GM19043 (cell line): ENCODE measurements around the gene FUOM.
"Not testable (repeated sequence)": the region's sequence is repeated elsewhere in the genome, so short reads cannot be mapped to it uniquely, and the experiment has no call there.

ENCODE experiments used
- ATAC-seq: cut with Tn5 transposase; IDR thresholded peaks from one replicate; pipeline ENCODE4 v1.9.1; 2021; ENCODE audit warnings: low read depth; ENCODE audit not compliant: unreplicated experiment

FUOM gene

GRCh38 chr10:133335246-133336117 lies 22.3 kb downstream of the FUOM start:
- ATAC-seq: no peak

- no peak for ATAC-seq
Observed at GRCh38 chr10:133334503-133335245, 23.1 kb downstream of the FUOM start.

- no peak for ATAC-seq
Observed at GRCh38 chr10:133332936-133333699, 24.7 kb downstream of the FUOM start.

- ATAC-seq: peak; percentile 90
Observed at GRCh38 chr10:133329491-133330202, 28.2 kb downstream of the FUOM start.

GRCh38 chr10:133328358-133329343 lies 29.2 kb downstream of the FUOM start:
- no peak for ATAC-seq

GRCh38 chr10:133327651-133328357 lies 30.0 kb downstream of the FUOM start:
- no peak for ATAC-seq

- ATAC-seq: no peak
Observed at GRCh38 chr10:133326745-133327650, 30.8 kb downstream of the FUOM start.

GRCh38 chr10:133326223-133326551 lies 31.6 kb downstream of the FUOM start:
- ATAC-seq: no peak

GRCh38 chr10:133325440-133326222 lies 32.2 kb downstream of the FUOM start:
- no peak for ATAC-seq

- no peak for ATAC-seq
Observed at GRCh38 chr10:133324857-133325260, 33.0 kb downstream of the FUOM start.

GRCh38 chr10:133324198-133324792 lies 33.5 kb downstream of the FUOM start:
- peak; percentile 72 for ATAC-seq

GRCh38 chr10:133322064-133322709 lies 35.6 kb downstream of the FUOM start:
- ATAC-seq: not testable (repeated sequence)

- not testable (repeated sequence) for ATAC-seq
Observed at GRCh38 chr10:133320852-133321422, 36.9 kb downstream of the FUOM start.

GRCh38 chr10:133318494-133319127 lies 39.2 kb downstream of the FUOM start:
- peak; percentile 79 for ATAC-seq

GRCh38 chr10:133316732-133317131 lies 41.1 kb downstream of the FUOM start:
- ATAC-seq: no peak
